HEK293 (cell line): ENCODE data around the gene VAV2.

Experiments
- CTCF ChIP-seq: fragments of 450-650 bp; formaldehyde crosslinking; IDR thresholded peaks from 2 replicates; pipeline ENCODE4 v1.5.1; 2016; ENCODE audit warnings: missing biosample characterization, missing genetic modification characterization
- ZNF174 ChIP-seq: fragments of 450-650 bp; formaldehyde crosslinking; IDR thresholded peaks from 2 replicates; pipeline ENCODE4 v1.5.0; 2017; ENCODE audit warnings: missing biosample characterization, mild to moderate bottlenecking, missing genetic modification characterization
- ZSCAN16 ChIP-seq: fragments of 450-650 bp; formaldehyde crosslinking; IDR thresholded peaks from 2 replicates; pipeline ENCODE4 v1.5.1; 2016; ENCODE audit warnings: missing biosample characterization, missing genetic modification characterization
- TF ChIP-seq, protein P1 (sequence below): fragments of 450-650 bp; formaldehyde crosslinking; IDR thresholded peaks from 2 replicates; pipeline ENCODE4 v1.5.1; 2016; ENCODE audit warnings: missing biosample characterization, missing genetic modification characterization
- TF ChIP-seq, protein P2 (sequence below): fragments of 450-650 bp; formaldehyde crosslinking; IDR thresholded peaks from 2 replicates; pipeline ENCODE4 v1.5.1; 2017; ENCODE audit warnings: missing biosample characterization, missing genetic modification characterization

GRCh38 chr9:133728856-133729616, 263.1 kb downstream of the VAV2 start:
- TF ChIP-seq ZNF174 (tag by site-specific recombination), result no peak
- TF ChIP-seq, protein P1, sequence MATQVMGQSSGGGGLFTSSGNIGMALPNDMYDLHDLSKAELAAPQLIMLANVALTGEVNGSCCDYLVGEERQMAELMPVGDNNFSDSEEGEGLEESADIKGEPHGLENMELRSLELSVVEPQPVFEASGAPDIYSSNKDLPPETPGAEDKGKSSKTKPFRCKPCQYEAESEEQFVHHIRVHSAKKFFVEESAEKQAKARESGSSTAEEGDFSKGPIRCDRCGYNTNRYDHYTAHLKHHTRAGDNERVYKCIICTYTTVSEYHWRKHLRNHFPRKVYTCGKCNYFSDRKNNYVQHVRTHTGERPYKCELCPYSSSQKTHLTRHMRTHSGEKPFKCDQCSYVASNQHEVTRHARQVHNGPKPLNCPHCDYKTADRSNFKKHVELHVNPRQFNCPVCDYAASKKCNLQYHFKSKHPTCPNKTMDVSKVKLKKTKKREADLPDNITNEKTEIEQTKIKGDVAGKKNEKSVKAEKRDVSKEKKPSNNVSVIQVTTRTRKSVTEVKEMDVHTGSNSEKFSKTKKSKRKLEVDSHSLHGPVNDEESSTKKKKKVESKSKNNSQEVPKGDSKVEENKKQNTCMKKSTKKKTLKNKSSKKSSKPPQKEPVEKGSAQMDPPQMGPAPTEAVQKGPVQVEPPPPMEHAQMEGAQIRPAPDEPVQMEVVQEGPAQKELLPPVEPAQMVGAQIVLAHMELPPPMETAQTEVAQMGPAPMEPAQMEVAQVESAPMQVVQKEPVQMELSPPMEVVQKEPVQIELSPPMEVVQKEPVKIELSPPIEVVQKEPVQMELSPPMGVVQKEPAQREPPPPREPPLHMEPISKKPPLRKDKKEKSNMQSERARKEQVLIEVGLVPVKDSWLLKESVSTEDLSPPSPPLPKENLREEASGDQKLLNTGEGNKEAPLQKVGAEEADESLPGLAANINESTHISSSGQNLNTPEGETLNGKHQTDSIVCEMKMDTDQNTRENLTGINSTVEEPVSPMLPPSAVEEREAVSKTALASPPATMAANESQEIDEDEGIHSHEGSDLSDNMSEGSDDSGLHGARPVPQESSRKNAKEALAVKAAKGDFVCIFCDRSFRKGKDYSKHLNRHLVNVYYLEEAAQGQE, result no peak
- TF ChIP-seq, protein P2, sequence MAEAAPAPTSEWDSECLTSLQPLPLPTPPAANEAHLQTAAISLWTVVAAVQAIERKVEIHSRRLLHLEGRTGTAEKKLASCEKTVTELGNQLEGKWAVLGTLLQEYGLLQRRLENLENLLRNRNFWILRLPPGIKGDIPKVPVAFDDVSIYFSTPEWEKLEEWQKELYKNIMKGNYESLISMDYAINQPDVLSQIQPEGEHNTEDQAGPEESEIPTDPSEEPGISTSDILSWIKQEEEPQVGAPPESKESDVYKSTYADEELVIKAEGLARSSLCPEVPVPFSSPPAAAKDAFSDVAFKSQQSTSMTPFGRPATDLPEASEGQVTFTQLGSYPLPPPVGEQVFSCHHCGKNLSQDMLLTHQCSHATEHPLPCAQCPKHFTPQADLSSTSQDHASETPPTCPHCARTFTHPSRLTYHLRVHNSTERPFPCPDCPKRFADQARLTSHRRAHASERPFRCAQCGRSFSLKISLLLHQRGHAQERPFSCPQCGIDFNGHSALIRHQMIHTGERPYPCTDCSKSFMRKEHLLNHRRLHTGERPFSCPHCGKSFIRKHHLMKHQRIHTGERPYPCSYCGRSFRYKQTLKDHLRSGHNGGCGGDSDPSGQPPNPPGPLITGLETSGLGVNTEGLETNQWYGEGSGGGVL (tag by site-specific recombination), result no peak
- TF ChIP-seq CTCF, result no peak
- TF ChIP-seq ZSCAN16 (tag by site-specific recombination), result no peak
